IMR-90 (cell line): Measurements from ENCODE around the gene ST3GAL3. TPM values are rescaled to one million over a fixed set of nuclear protein-coding genes. Genes with fewer than 3 reads are reported as not detected.

Source experiments
- ATAC-seq: fragments of 200-7000 bp; cut with Tn5 transposase; 2 replicates; pipeline ENCODE4 v1.9.1; 2020; ENCODE audit warnings: low read depth, mild to moderate bottlenecking, moderate library complexity
- BruUV-seq: library from RNA; stranded (reverse); fragments of 400-500 nt; replicated peaks from 2 replicates; lab custom pipeline; 2021; lab: Mats Ljungman, UMichigan
- CTCF ChIA-PET: fragments of 300-600 bp; formaldehyde crosslinking; extraction: SDS; loops from one replicate; lab custom pipeline; 2021; ENCODE audit warnings: antibody characterized with exemption; lab: Yijun Ruan, JAX
- POLR2A ChIA-PET: fragments of 300-600 bp; sonication (Branson Sonifier 250); formaldehyde crosslinking; loops from one replicate; lab custom pipeline; 2022; ENCODE audit warnings: antibody characterized with exemption; ENCODE audit not compliant: unreplicated experiment; lab: Charles Lee
- DNase-seq: peaks from one replicate; pipeline ENCODE4 v3.0.0; 2013
- H2AFZ ChIP-seq: replicated peaks from 2 replicates; pipeline ENCODE3; 2013; ENCODE audit warnings: low read length, mild to moderate bottlenecking; ENCODE audit not compliant: poor library complexity
- H2AK5ac ChIP-seq: 2 replicates; pipeline ENCODE4 v1.6.1; 2013; ENCODE audit warnings: low read depth, low read length, inconsistent platforms
- H2AK9ac ChIP-seq: replicated peaks from 2 replicates; pipeline ENCODE3; 2013; ENCODE audit warnings: mild to moderate bottlenecking, low read depth, low read length, moderate library complexity; ENCODE audit not compliant: poor library complexity
- H2BK120ac ChIP-seq: 2 replicates; pipeline ENCODE4 v1.6.1; 2013; ENCODE audit warnings: low read depth, low read length, inconsistent platforms
- H2BK15ac ChIP-seq: 3 replicates; pipeline ENCODE4 v1.6.1; 2013; ENCODE audit warnings: low read depth, low read length, inconsistent platforms
- H2BK20ac ChIP-seq: 2 replicates; pipeline ENCODE4 v1.6.1; 2013; ENCODE audit warnings: low read depth, mild to moderate bottlenecking, inconsistent platforms, low read length, moderate library complexity
- H2BK5ac ChIP-seq: 2 replicates; pipeline ENCODE4 v1.6.1; 2013; ENCODE audit warnings: mild to moderate bottlenecking, low read depth, low read length, inconsistent platforms; ENCODE audit not compliant: poor library complexity, severe bottlenecking
- H3K14ac ChIP-seq: replicated peaks from 2 replicates; pipeline ENCODE4 v1.6.1; 2013; ENCODE audit warnings: low read depth, low read length, inconsistent platforms
- H3K18ac ChIP-seq: 2 replicates; pipeline ENCODE4 v1.6.1; 2013; ENCODE audit warnings: low read depth, low read length, control low read depth
- H3K23ac ChIP-seq: 2 replicates; pipeline ENCODE4 v1.6.1; 2013; ENCODE audit warnings: low read depth, low read length, inconsistent platforms
- H3K27ac ChIP-seq: 2 replicates; pipeline ENCODE4 v1.5.1; 2013; ENCODE audit warnings: mild to moderate bottlenecking, control low read depth, low read length; ENCODE audit not compliant: insufficient read depth
- H3K27me3 ChIP-seq: 2 replicates; pipeline ENCODE4 v1.6.1; 2013; ENCODE audit warnings: low read length; ENCODE audit not compliant: control insufficient read depth, insufficient read depth
- H3K36me3 ChIP-seq: 2 replicates; pipeline ENCODE4 v1.6.1; 2013; ENCODE audit warnings: low read length, mixed read lengths; ENCODE audit not compliant: control insufficient read depth, insufficient read depth
- H3K4ac ChIP-seq: 2 replicates; pipeline ENCODE4 v1.6.1; 2013; ENCODE audit warnings: low read depth, low read length, inconsistent platforms
- H3K4me1 ChIP-seq: 2 replicates; pipeline ENCODE4 v1.6.1; 2013; ENCODE audit warnings: low read length, mixed read lengths; ENCODE audit not compliant: control insufficient read depth, insufficient read depth
- H3K4me2 ChIP-seq: 2 replicates; pipeline ENCODE4 v1.6.1; 2013; ENCODE audit warnings: low read depth, mild to moderate bottlenecking, control low read depth, low read length, moderate library complexity
- H3K4me3 ChIP-seq: 2 replicates; pipeline ENCODE4 v1.5.1; 2013; ENCODE audit warnings: low read depth, mild to moderate bottlenecking, control low read depth, low read length, moderate library complexity; ENCODE audit not compliant: insufficient read depth
- H3K56ac ChIP-seq: 2 replicates; pipeline ENCODE4 v1.6.1; 2013; ENCODE audit warnings: low read length, inconsistent platforms; ENCODE audit not compliant: insufficient read depth; ENCODE audit errors: extremely low read depth
- H3K79me1 ChIP-seq, 2 experiments: 2 replicates each; pipeline ENCODE4 v1.6.1; 2013; ENCODE audit warnings: low read length in 2 of 2, inconsistent platforms in 1 of 2, low read depth in 1 of 2
- H3K9ac ChIP-seq: 2 replicates; pipeline ENCODE4 v1.6.1; 2013; ENCODE audit warnings: low read depth, low read length, control low read depth
- H3K9me1 ChIP-seq: 2 replicates; pipeline ENCODE4 v1.6.1; 2013; ENCODE audit warnings: low read length, inconsistent platforms; ENCODE audit not compliant: insufficient read depth
- H3K9me3 ChIP-seq: 2 replicates; pipeline ENCODE4 v1.6.1; 2013; ENCODE audit warnings: low read length; ENCODE audit not compliant: control insufficient read depth, insufficient read depth
- H4K20me1 ChIP-seq: 2 replicates; pipeline ENCODE4 v1.6.1; 2013; ENCODE audit warnings: low read length, inconsistent platforms; ENCODE audit not compliant: insufficient read depth
- H4K5ac ChIP-seq: 2 replicates; pipeline ENCODE4 v1.6.1; 2013; ENCODE audit warnings: mild to moderate bottlenecking, low read depth, low read length, control low read depth
- H4K8ac ChIP-seq, 2 experiments: 2 replicates each; pipeline ENCODE4 v1.6.1; 2013; ENCODE audit warnings: low read depth in 2 of 2, low read length in 2 of 2, control low read depth in 1 of 2, inconsistent platforms in 1 of 2
- H4K91ac ChIP-seq: 2 replicates; pipeline ENCODE4 v1.6.1; 2013; ENCODE audit warnings: low read depth, low read length, inconsistent platforms; ENCODE audit not compliant: insufficient read depth
- CHD1 ChIP-seq: IDR thresholded peaks from 2 replicates; pipeline ENCODE4 v1.6.1; 2012; ENCODE audit warnings: low read depth, low read length, improper control_type of control experiment
- ELK1 ChIP-seq: fragments of 150-350 bp; IDR thresholded peaks from 2 replicates; pipeline ENCODE4 v1.6.1; 2016; ENCODE audit warnings: low read depth, mild to moderate bottlenecking, low read length, moderate library complexity, borderline replicate concordance
- FOS ChIP-seq: fragments of 150-350 bp; IDR thresholded peaks from 2 replicates; pipeline ENCODE4 v1.6.1; 2016; ENCODE audit warnings: low read depth, low read length
- MAFK ChIP-seq: IDR thresholded peaks from 2 replicates; pipeline ENCODE4 v1.6.1; 2012; ENCODE audit warnings: low read depth, low read length, improper control_type of control experiment
- MAZ ChIP-seq: IDR thresholded peaks from 2 replicates; pipeline ENCODE4 v1.6.1; 2012; ENCODE audit warnings: low read depth, mild to moderate bottlenecking, low read length, improper control_type of control experiment, moderate library complexity, borderline replicate concordance
- NFE2L2 ChIP-seq: fragments of 150-350 bp; IDR thresholded peaks from 2 replicates; pipeline ENCODE4 v1.6.1; 2016; ENCODE audit warnings: low read depth, mild to moderate bottlenecking, low read length
- POLR2A ChIP-seq: IDR thresholded peaks from 2 replicates; pipeline ENCODE4 v1.6.1; 2012; ENCODE audit warnings: mild to moderate bottlenecking, low read depth, low read length
- RCOR1 ChIP-seq: IDR thresholded peaks from 2 replicates; pipeline ENCODE4 v1.6.1; 2012; ENCODE audit warnings: mild to moderate bottlenecking, low read length, improper control_type of control experiment; ENCODE audit not compliant: insufficient replicate concordance
- SMC3 ChIP-seq: fragments of 150-350 bp; IDR thresholded peaks from 2 replicates; pipeline ENCODE4 v1.6.1; 2016; ENCODE audit warnings: low read depth, mild to moderate bottlenecking, antibody characterized with exemption, low read length, moderate library complexity
- WGBS, 2 experiments: methylation state at CpG; one replicate each; pipeline versions ENCODE4 v1.1.5 to v1.1.7; 2013; ENCODE audit warnings: missing lambda C conversion rate in 2 of 2; ENCODE audit not compliant: insufficient read length in 1 of 2; ENCODE audit errors: extremely low coverage in 2 of 2; 5-methylcytosine and 5-hydroxymethylcytosine counted together
- dilution Hi-C: fragments of 300-500 bp; cut with HindIII; formaldehyde crosslinking; loops from one replicate; pipeline ENCODE4 v1.14.3; 2018; ENCODE audit warnings: low sequenced_read_pairs; ENCODE audit not compliant: unreplicated experiment
- in situ Hi-C: fragments of 300-500 bp; cut with MboI; formaldehyde crosslinking; loops from 3 replicates; pipeline ENCODE4 v1.14.3; 2019; ENCODE audit warnings: low sequenced_read_pairs, inconsistent platforms, mixed read lengths
- intact Hi-C: fragments of 100-400 bp; cut with micrococcal nuclease; formaldehyde crosslinking; loops from 2 replicates; pipeline ENCODE4 v1.10.0; 2022
- polyA plus RNA-seq, 3 experiments: library from polyadenylated mRNA; depleted of rRNA; stranded (reverse); fragments of >200 nt; gene quantifications; 2 replicates each; pipeline ENCODE4 v1.2.3, GENCODE V29; 2012; ENCODE audit warnings: low replicate concordance in 1 of 3
- total RNA-seq: library from RNA; depleted of rRNA; stranded (reverse); fragments of >200 nt; gene quantifications from 2 replicates; pipeline ENCODE4 v1.2.3, GENCODE V29; 2012

Gene ST3GAL3
- total and polyA plus RNA-seq, 2 of the 4 experiments (the other 2 are of a cell fraction): 12.0 to 14.8 TPM

DNA sequence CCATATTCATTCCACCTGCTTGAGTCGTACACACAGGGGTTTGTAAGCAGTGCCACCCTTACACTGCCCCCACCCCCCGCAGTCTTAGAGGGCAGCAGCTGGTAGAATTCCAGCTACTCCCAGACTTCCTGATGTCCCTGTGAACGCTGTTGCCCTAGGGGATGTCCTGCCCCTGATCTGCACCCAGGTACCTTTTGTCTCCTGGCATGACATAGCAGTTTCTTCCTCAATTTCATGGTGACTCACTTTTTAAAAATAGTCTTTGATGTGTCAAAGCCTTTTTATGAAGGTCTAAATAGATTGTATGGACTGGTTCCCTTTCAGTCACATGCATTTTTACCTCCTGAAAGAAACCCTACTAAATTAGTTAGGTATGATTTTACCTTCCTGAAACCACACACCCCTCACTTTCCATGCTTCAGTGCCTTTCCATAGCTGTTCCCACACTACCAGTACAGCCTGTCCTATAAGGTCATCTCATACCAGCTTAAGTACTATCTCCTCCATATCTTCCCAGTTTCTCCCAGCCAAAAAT lies 76.4 kb downstream of the ST3GAL3 start:
- dilution Hi-C loops: no loop called here

More for the DNA sequence above, 76.4 kb downstream of the ST3GAL3 start:
- no TSS peak for BruUV-seq
- Histone ChIP-seq H3K56ac (no peak overlapping the region), H3K9me1 (peaks cover 16% of the 10 kb centered on the region), H3K27me3 (no peaks in the 10 kb centered on the region), H4K5ac (no peak overlapping the region), H3K4me1 (peaks cover 12% of the 10 kb centered on the region), H2AFZ (no peak overlapping the region), H3K79me1 (peaks cover 12 to 53% of the 10 kb centered on the region in 2 experiments), H2AK9ac (no peak overlapping the region), H3K4me2 (no peak overlapping the region), H2BK20ac (no peak overlapping the region), H3K18ac (no peak overlapping the region; the same call in 1 of the 2 replicates), H2BK5ac (peak overlapping the region; percentile 7), H2BK120ac (no peak overlapping the region), H4K91ac (0 out of 2 replicates have a peak overlapping the region, but pooled peaks have one; percentile 31), H3K23ac (peak overlapping the region; percentile 17; the same call in 1 of the 2 replicates), H2BK15ac (no peak overlapping the region), H3K14ac (0 out of 2 replicates have a peak overlapping the region, but pooled peaks have one; percentile 10), H4K20me1 (0 out of 2 replicates have a peak, but pooled peaks cover 6% of the 10 kb centered on the region), H3K27ac (no peak overlapping the region), H3K4ac (peak overlapping the region; percentile 25; the same call in 1 of the 2 replicates), H2AK5ac (no peak overlapping the region), H3K36me3 (no peaks in the 10 kb centered on the region), H4K8ac (0 out of 4 replicates have a peak overlapping the region, but pooled peaks of 1 of the 2 experiments have one; percentile 18), H3K9ac (no peak overlapping the region), H3K9me3 (no peaks in the 10 kb centered on the region), H3K4me3 (no peak overlapping the region)
- CTCF ChIA-PET: interaction anchor here (1.0 to 2.5 kb wide), 2 partner anchors 16 to 151 kb away, joined by 5 to 8 read pairs; no protein-coding TSS in a partner anchor
- no peak for TF ChIP-seq POLR2A
- TF ChIP-seq RCOR1: no peak
- peak; percentile 86 for TF ChIP-seq NFE2L2
- TF ChIP-seq ELK1: no peak
- no peak for TF ChIP-seq SMC3
- peak; percentile 34 for TF ChIP-seq MAFK
- 0 out of 2 replicates have a peak, but pooled peaks have one; percentile 10 for TF ChIP-seq MAZ
- no peak for TF ChIP-seq CHD1
- TF ChIP-seq FOS: 0 out of 2 replicates have a peak, but pooled peaks have one; percentile 20
- intact Hi-C loops: no loop called here
- in situ Hi-C loops: no loop called here
- POLR2A ChIA-PET: no interaction called here
- no CpG with 5 or more reads among the region's 3 CpGs for WGBS, 2 experiments
- peak; percentile 51 for DNase-seq
- ATAC-seq: 0 out of 2 replicates have a peak, but pooled peaks have one; percentile 30
